UCSD-AML1 (cell line): ENCODE data around the gene CDR2.
"Not testable (repeated sequence)": the region's sequence is repeated elsewhere in the genome, so short reads cannot be mapped to it uniquely, and the experiment has no call there.

Experiments
- DNase-seq: peaks from one replicate; lab custom pipeline; 2025; ENCODE audit not compliant: unreplicated experiment; lab: John Stamatoyannopoulos, UW

The CDR2 gene

DNA sequence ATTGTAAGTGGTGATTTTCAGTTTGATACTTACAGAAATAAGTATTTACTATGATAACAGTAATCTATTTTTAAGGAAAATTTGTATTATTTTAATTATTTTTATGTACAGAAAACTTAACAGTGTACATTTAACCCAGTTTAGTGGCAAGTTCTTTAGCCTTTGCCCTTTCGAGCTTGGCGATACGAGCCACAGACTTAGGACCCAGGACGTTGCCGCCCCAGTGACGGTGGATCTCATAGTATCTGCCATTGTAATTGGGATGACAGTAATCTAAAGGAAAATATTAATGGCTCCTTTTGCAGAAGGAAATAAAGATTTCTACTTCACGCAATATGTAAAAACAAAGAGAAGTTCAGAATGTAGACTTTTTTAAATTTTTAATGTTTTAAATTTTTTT lies 5.2 kb upstream of the CDR2 start:
- DNase-seq, result no peak

DNA sequence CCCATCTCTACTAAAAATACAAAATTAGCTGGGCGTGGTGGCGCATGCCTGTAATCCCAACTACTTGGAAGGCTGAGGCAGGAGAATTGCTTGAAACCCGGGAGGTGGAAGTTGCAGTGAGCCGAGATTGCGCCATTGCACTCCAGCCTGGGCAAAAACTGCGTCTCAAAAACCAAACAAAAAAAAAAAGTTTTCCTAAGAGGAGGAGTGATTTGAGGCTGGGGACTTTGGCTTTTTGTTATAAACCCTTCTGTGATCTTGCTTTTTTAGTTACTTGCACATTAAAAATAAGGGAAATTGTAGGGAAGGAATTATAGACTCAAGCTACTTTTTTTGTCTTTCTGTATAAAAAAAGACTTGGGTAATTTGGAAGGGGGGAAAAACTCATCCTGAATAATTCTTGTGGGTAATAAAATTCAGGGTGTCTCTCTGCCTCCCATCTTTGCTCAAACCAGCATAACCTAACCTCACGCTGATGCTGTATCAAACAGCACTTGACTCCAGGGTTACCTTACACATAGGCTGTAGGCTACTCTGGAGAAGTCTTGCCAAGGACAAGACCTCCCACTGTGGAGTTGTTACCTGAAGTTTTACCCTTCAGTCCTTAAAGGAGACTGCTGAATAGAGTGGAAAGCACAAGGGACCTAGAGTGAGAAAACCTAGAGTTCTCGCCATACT lies 1.7 kb upstream of the CDR2 start:
- no peak for DNase-seq

DNA sequence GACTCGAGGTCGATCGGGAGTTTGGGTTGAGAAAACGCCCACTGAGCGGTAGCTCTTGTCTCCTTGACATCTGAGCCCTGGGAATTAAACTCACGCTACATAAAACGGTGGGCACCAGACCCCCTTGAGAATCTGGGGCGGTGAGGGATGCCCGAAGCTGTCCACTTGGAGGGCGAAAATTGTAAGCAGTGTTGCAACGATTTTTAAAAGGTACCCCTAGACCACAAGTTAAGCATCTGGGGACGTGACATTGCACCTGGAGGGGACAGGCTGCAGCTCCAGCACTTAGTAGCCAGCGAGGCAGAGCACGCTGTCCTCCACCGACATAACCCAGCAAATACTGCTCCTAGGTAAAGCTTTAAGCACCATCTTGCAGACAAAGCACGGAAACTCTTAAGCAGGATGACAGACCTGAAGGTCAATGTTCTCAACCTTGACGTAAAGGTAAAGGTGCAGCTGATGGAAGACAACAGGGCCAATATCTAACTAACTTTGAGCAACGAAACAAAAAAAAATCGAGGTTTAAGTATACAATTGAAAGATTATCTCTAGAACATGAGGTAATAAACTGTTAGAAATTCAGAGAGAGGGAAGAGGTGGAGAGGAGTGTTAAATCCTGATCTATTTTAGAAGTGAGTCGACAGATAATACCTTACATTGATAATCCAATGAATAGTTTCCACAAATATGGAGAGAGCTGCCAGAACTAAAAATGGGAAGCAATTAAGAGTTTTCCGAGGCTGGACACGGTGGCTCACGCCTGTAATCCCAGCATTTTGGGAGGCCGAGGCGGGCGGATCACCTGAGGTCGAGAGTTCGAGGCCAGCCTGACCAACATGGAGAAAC lies 921 bp upstream of the CDR2 start:
- no peak for DNase-seq

DNA sequence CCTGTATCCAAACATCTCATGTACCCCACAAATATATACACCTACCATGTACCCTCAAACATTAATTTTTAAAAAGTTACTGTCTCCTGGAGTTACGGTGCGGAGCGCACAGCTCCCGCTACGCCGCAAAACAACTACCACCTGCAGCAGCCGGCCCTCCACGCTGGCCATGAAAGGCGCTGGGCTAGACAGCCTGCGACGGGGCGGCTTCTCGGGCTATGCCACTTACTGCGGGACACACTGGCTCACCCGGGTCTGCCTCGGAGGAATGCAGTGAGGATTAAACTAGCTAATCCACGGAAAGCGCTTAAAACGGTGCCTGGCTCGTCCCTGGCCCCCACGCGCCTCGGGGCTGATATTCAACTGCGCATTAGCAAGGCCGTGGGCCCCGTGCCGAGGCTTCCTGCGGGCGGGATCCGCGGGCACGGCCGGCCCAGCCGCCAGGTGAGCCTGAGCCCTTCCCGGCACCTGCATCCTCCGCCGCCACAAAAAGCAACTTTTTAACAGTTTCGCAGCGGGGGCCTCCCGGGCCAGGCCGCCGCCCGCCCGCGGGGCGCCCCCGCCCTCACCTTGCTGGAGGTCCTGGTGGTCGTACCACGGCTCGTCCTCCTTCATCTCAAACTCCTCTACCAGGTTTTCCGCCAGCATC lies 633 bp downstream of the CDR2 start:
- DNase-seq, result peak; percentile 26

DNA sequence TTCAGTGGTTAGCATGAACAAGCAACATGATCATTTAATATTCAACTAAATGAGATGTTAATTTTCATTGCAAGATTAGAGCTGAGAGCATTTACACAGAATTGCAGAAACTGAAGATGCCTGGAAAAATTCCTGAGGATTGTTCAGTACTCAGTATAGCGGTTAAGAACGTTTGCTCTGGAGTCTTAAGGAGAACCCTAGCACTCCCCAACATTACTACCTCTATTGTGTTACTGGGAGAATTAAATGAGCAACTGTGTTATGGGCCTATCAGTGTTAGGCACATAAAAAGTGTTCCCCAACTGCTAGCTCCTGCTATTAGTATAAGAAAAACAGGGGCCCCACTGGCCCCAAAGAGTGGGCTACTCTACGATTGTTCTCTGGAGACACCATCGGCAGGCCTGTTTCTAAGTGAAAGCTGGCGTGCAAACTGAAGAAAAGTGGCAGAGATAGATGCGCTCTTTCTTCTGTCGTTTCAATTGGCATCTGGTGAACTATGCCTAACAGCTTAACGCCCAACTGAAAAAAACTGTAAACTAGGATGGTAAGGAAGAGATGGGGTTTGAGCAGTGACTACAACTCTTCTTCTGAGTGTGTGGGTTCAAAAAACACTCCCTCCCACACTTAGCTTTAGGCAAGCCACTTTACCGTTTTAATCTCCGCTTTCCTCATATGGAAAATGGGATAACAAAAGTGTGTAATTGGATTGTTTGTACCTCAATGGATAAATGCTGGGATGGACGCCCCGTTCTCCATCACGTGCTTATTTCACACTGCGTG lies 1.3 kb downstream of the CDR2 start:
- no peak for DNase-seq

DNA sequence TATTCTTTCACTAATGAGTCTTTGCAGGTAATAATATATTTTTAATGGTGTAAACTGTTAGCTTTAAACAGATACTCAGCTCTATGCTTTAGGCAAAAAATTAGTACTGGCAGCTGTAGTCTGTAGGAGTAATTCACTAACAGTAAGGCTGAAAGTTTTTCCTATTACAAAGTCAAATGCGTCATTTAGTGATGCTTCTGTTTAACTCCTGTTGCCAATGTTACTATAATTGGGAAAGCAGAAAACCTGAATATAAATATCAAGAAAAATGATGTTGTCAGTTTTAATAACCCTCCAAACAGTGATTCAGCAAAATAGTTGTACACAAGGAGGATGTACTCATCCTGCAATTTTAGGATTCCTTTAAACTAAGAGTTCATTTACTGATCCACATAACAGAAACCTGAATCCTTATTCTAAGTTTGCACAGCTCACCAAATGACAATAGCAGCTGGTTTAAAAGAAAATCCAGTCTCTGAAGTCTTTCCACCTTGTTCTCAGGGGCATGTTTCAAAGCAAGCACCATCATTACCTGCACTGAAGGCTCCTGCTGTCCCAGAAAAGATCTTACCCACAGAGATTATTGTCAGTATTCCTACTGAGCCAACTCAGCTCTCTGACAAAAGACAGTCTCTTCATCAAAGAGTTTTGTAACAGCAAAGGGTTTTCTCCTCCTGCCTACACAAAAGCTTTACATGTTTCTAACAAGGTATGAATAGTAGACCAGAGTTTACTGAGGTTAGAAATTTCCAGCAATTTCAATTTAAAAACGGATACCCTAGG lies 4.2 kb downstream of the CDR2 start:
- DNase-seq, result no peak

DNA sequence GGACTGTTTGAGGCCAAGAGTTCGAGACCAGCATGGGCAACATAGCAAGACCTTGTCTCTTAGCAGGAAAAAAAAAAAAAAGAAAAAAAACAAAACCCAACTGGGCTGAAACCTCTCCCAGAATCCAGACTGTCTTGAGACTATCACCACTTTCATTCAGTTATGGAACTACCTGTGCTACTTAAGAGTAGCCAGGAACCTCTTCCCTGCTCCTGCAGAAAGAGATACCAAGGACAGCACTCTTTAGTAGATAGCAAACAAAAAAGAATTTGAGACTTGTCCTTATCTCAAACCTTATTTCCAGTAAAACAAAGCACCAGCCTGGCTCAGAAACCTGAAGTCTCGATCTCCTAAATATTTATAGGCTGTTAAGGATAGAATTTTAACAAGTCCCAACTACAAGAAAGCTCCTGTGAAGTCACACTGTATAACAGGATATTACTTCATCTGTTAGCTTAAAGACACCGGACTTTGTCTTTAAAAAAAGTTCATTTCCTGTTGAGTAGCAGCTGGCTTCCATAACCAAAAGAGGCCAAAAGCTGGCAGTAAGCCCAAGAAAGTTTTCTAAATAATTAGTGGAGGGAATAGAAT lies 5.1 kb downstream of the CDR2 start:
- DNase-seq, result no peak

DNA sequence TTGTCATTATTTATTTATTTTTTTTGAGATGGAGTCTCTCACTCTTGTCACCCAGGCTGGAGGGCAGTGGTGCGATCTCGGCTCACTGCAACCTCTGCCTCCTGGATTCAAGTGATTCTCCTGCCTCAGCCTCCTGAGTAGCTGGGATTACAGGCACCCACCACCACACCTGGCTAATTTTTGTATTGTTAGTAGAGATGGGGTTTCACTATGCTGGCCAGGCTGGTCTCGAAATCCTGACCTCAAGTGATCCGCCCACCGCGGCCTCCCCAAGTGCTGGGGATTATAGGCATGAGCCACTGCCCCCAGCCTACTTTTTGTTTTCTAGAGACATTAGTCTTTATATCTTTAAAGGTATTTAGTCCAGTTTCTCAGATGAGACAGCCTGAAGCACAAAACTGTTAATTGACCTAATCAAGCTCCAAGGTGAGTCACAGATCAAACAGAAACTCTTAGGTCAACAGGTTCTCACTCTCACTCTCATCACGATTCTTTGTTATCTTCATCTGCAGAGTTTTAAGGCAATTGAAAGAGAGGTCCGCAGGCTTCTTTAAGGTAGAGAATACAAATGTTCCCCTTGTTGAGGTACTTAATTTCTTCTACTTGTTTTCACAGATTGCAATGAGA lies 6.1 kb downstream of the CDR2 start:
- DNase-seq, result not testable (repeated sequence)

DNA sequence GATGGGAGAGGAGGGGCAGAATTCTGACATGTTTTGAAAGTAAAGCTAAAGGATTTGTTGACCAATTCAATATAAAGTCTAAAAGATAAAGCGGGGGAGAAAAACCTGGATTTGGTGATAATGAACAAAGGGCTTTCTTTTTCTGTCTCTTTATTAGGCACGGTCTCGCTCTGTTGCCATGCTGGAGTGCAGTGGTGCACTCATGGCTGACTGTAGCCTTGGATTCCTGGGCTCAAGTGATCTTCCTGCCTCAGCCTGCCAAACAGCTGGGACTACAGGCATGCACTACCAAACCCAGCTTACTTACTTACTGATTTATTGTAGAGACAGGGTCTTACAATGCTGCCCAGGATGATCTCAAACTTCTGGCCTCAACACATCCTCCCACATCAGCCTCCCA lies 7.5 kb downstream of the CDR2 start:
- DNase-seq, result no peak

DNA sequence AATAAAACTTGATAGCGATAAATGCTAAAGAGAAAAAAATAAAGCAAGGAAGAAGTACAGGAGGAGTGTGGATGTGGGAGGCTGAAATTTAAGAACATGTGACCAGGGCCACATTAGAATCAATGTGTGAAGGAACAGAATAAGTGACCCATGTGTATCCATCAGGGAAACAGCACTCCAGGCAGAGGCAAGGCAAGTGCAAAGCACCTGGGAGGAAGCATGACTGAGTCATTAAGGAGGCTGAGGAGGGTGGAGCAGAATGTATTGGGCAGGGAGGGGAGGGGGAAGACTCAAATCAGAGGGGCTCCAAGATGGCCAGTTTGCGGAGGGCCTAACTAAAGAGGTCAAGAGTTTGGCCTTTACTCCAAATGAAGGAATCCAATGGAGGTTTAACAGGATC lies 8.0 kb downstream of the CDR2 start:
- no peak for DNase-seq

DNA sequence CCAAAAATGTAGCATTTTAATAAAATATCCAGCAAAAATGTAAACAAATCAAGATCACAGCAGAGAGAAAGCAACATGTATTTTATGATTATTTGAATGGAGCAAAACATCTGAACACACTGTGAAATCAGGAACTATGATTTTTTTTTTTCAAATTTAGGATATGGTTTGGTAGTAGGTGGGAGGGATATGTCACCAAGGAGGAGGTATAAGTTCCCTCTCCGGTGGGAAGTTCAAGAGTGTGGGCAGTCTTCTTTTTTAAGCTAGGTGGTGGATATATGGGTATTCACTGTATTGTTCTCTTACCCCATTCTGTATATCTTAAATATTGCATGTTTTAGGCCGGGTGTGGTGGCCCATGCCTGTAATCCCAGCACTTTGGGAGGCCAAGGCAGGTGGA lies 10.2 kb downstream of the CDR2 start:
- DNase-seq, result no peak

DNA sequence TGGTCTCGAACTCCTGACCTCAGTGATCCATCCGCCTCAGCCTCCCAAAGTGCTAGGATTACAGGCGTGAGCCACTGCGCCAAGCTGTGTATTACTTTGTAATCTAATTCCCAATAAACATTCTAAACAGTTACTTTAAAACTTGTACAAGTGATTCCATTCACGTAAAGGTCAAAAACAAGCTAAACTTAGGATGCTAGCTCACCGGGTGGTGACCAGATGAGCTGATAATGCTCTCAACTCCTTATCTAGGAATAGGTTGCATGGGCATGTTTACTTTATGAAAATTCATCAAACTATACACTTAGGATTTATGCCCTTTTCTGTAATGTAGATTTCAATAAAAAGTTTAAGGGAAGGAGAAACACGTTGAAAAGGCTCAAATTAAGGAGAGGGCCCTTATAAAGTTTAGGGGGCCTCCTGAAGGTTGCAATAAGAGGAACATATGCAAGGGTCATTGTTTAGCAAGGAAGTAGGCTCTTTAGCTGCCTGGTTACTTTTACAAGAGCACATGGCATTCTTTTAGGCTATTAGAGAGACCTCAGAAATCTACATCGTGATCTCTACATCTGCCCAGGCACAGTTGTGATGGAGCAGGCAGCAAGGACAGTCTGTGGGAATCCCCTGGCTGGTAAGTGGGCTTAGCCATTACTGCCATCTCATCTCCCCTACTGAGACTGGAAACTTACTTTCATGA lies 13.3 kb downstream of the CDR2 start:
- DNase-seq, result no peak

DNA sequence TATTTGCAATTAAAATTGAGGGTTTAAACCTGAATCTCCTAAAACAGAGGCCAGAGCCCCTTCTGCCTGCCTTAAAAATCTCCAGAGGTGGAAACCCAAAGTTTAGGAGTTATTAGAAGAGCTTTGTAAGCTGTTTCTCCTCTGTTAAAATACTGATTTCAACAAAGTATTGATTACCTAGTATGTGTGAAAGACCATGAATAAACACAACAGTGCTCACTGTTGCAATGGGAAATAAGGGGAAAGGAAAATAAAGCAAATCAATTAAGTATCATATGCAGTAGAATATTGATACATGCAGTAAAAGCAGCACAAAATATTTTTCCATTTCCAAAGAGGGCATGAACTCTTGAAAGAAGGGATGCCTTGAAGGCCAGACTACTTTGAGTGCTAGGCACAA lies 14.7 kb downstream of the CDR2 start:
- no peak for DNase-seq

DNA sequence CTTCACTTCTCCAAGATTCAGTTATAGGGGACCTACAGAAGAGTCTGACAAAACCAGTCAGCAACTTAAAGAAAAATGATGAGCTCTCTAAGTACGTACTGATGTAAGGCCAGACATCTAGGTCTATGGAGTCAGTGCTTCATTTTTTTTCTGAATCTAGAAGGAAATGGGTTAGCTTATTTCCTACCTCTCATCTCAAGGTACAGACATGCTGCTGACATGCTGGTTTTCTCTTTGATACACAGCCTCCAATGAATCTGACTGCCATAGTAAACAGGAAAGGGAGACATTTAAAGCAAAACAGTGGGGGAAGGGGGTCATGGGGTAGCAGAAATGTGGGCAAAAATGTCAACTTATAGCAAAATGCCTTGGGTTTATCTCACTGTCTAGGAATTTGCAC lies 16.4 kb downstream of the CDR2 start:
- no peak for DNase-seq

DNA sequence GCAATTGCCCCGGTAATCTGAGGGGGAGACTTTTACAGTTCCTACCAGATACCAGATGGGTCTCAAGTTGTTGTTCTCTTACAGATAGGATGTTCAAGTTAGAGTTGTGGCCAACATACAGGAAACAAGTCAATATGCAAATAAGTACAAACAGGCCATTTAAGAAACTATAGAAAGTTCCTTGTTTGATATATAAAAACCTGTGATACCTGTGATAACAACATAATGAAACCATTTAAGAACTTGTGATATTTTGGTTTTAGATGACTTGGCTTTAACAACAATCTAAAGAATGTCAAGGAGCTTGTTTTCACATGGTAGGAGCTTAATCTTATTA lies 16.8 kb downstream of the CDR2 start:
- DNase-seq, result no peak

DNA sequence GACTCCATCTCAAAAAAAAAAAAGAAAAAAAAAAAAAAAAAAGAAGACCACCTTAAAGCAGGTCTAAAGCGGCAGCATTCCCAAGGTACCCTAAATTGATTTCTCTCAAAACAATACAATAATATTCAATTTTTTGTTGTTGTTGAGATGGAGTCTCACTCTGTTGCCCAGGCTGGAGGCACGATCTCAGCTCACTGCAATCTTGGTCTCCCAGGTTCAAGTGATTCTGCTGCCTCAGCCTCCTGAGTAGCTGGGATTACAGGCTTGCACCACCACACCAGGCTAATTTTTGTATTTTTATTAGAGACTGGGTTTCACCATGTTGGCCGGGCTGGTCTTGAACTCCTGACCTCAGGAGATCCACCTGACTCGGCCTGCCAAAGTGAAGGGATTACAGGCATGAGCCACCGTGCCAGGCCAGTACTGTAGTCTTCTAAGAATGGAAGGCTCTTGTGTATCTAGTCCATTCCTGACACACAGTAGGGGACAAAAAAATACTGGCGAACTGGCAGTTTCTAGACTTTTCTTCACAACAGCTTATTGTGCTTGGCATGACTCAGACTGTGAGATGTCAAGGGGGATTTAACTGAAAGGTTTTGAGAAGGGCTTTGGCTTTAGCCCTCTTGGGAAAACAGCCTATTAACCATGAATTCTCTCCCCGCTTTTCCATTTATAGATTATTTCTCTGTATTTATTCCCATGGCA lies 17.3 kb downstream of the CDR2 start:
- no peak for DNase-seq

DNA sequence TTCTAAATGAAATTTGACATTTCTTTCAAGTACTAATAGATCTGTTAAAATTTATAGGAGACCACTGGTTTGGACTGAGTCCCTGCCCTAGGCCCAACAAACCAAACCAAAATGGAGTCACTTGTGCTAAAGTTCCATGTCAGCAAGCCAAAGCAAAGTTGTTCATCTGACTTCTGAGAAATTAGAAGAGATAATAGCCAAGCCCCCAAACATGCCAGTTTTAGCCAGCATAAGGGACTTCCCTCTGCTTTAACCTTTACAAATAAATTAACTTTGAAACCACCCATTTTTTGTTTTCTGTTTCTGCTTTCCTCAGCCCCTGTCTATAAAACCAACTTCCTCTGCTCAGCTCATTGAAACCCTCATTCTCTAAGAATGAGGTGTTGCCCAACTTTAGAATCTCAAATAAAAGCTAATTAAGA lies 18.9 kb downstream of the CDR2 start:
- no peak for DNase-seq

DNA sequence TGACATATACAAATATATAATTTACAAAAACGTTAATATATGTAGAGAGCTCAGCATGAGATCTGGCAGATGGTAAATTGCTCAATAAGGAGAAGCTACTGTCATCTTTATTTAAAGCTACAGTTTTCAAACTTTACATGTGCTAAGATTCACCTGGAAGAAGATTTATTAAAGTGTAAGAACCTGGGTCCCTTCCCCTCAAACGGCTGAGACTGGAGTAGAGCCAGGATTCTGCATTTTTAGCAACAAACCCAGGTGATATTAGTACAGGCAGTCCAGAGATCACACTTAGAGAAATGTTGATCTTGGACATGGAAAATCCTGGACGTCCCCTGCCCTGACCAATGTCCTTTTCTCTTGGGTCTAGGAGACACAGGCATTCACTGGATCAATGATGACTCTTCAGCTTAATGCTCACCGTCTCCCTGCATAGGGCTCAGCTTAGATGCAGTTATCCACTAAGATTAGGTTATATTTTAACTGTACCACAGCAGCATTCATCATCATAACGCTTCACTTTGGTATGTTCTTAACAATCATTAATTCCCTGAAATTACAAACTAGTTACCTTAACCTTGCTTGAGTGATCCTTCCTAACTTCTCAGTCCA lies 20.4 kb downstream of the CDR2 start:
- no peak for DNase-seq
